ENCODE data around the gene CROCC.

CROCC gene

DNA sequence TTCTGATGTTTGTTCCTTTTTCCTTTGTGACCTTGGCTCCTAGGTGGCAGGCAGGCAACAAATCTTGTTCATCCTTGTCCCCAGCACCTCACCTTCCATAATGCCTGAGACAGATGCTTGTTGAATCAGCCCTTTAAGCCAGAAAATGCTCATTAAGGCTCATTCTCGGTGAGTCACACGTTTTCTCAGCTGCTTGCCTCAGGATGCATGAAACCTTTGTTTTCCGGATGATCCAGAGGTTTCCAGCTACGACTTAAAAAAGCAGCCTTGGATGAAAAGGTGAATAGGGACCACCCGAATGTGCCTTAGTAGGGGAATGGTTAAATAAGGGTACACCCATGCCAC is 94.6 kb downstream of the CROCC start:
- TF ChIP-seq, protein P1, sequence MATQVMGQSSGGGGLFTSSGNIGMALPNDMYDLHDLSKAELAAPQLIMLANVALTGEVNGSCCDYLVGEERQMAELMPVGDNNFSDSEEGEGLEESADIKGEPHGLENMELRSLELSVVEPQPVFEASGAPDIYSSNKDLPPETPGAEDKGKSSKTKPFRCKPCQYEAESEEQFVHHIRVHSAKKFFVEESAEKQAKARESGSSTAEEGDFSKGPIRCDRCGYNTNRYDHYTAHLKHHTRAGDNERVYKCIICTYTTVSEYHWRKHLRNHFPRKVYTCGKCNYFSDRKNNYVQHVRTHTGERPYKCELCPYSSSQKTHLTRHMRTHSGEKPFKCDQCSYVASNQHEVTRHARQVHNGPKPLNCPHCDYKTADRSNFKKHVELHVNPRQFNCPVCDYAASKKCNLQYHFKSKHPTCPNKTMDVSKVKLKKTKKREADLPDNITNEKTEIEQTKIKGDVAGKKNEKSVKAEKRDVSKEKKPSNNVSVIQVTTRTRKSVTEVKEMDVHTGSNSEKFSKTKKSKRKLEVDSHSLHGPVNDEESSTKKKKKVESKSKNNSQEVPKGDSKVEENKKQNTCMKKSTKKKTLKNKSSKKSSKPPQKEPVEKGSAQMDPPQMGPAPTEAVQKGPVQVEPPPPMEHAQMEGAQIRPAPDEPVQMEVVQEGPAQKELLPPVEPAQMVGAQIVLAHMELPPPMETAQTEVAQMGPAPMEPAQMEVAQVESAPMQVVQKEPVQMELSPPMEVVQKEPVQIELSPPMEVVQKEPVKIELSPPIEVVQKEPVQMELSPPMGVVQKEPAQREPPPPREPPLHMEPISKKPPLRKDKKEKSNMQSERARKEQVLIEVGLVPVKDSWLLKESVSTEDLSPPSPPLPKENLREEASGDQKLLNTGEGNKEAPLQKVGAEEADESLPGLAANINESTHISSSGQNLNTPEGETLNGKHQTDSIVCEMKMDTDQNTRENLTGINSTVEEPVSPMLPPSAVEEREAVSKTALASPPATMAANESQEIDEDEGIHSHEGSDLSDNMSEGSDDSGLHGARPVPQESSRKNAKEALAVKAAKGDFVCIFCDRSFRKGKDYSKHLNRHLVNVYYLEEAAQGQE (IDR thresholded peaks at IDR 0.05; ENCODE audit: insufficient read depth in 1 of 2, low read depth in 2 of 2, low read length in 2 of 2), result no peak
- no peak for TF ChIP-seq SIN3A (IDR thresholded peaks at IDR 0.05; ENCODE audit: borderline replicate concordance, insufficient read depth, low read length)
- no peak for TF ChIP-seq POLR2AphosphoS5 (IDR thresholded peaks at IDR 0.05; ENCODE audit: low read depth, low read length)
- TF ChIP-seq TAF1 (IDR thresholded peaks at IDR 0.05; ENCODE audit: borderline replicate concordance, insufficient read depth, low read length), result no peak
- no peak for TF ChIP-seq FOXP2 (optimal IDR thresholded peaks at IDR 0.05; ENCODE audit: borderline replicate concordance, extremely low read depth, extremely low read length, insufficient read depth)

DNA sequence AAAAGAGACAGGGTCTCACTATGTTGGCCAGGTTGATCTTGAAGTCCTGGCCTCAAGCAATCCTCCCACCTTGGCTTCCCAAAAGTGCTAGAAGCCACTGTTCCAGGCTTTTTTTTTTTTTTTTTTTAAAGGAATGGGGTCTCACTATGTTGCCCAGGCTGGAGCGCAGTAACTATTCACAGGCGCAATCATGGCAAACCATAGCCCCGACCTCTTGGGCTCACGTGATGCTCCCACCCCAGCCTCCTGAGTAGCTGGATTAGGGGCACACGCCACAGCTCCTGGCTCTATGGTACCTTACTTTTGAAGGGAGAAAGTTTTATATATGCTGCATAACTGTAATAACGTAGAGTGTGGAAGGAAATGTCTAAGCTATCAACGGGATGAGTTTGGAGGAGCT is 95.7 kb downstream of the CROCC start:
- TF ChIP-seq POLR2AphosphoS5 (IDR thresholded peaks at IDR 0.05; ENCODE audit: low read depth, low read length), result 0 out of 2 replicates have a peak, but pooled peaks have one; percentile 20
- TF ChIP-seq, protein P1 (IDR thresholded peaks at IDR 0.05; ENCODE audit: insufficient read depth in 1 of 2, low read depth in 2 of 2, low read length in 2 of 2), result no peak

DNA sequence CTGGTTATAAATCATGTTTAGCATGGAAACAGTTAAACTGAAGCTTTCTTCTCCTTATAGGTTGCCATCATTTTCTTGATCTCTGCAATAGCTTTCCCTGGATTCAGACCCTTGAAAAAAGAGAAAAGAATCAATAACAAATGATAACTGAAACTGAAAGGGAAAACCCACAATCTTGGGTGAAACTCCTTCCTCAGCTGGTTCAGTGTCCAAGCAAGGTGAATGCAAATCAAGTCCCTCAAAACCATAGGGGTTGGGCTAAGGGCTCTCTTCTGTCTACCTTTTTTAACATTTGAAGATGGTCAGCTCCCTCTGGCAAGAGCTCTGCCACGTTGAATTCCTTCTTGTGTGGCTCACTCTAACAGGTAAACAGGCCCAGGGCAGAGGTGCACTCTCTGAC is 97.1 kb downstream of the CROCC start:
- TF ChIP-seq, protein P1 (IDR thresholded peaks at IDR 0.05; ENCODE audit: insufficient read depth in 1 of 2, low read depth in 2 of 2, low read length in 2 of 2), result no peak
- TF ChIP-seq FOXP2 (optimal IDR thresholded peaks at IDR 0.05; ENCODE audit: borderline replicate concordance, extremely low read depth, extremely low read length, insufficient read depth), result no peak
- TF ChIP-seq TAF1 (IDR thresholded peaks at IDR 0.05; ENCODE audit: borderline replicate concordance, insufficient read depth, low read length), result no peak

DNA sequence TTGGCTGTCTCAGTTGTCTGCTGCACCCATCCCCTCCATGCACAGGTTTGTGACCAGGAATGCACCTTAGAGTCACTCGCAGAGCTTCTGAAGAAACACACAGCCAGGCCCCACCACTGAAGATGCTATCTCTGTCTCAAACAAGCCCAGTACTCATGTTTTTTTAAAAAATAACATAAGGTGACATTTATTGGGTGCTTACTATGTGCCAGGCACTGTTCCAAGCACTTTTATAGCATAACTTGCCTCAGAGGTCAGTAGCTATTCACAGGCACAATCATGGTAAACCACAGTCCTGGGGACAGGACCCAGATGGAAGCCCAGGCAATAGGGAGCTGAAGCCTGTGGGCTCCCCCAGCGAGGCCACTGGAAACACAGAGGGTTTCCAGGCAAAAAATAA is 98.8 kb downstream of the CROCC start:
- no peak for TF ChIP-seq POLR2AphosphoS5 (IDR thresholded peaks at IDR 0.05; ENCODE audit: low read depth, low read length)
- no peak for TF ChIP-seq SIN3A (IDR thresholded peaks at IDR 0.05; ENCODE audit: borderline replicate concordance, insufficient read depth, low read length)
- TF ChIP-seq, protein P1 (IDR thresholded peaks at IDR 0.05; ENCODE audit: insufficient read depth in 1 of 2, low read depth in 2 of 2, low read length in 2 of 2), result no peak
- no peak for TF ChIP-seq TAF1 (IDR thresholded peaks at IDR 0.05; ENCODE audit: borderline replicate concordance, insufficient read depth, low read length)
- no peak for TF ChIP-seq FOXP2 (optimal IDR thresholded peaks at IDR 0.05; ENCODE audit: borderline replicate concordance, extremely low read depth, extremely low read length, insufficient read depth)

DNA sequence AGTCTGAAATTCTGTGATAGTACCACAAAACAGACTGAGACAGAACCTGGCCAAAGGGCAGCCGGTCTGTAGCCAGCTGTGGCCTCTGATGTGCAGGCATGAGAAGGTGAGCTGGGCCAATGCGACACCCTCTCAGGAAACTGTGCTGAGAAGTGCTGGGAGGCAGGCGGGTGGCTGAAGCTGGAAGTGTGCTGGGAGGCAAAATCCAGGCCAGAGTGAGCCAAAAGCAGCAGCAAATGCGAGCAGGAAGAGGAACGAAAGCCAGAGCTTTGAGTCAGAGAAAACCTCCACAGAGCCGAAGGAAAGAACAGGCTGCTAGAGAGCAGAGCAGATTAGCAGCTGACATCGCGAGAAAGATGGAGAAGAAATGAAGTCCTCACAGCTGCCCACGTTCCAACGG is 100.2 kb downstream of the CROCC start:
- TF ChIP-seq, protein P1 (IDR thresholded peaks at IDR 0.05; ENCODE audit: insufficient read depth in 1 of 2, low read depth in 2 of 2, low read length in 2 of 2), result no peak
- TF ChIP-seq POLR2AphosphoS5 (IDR thresholded peaks at IDR 0.05; ENCODE audit: low read depth, low read length), result no peak
- no peak for TF ChIP-seq TAF1 (IDR thresholded peaks at IDR 0.05; ENCODE audit: borderline replicate concordance, insufficient read depth, low read length)
- TF ChIP-seq SIN3A (IDR thresholded peaks at IDR 0.05; ENCODE audit: borderline replicate concordance, insufficient read depth, low read length), result no peak
- TF ChIP-seq FOXP2 (optimal IDR thresholded peaks at IDR 0.05; ENCODE audit: borderline replicate concordance, extremely low read depth, extremely low read length, insufficient read depth), result no peak

Measured in PFSK-1 (cell line).